SK-N-DZ (cell line): Measurements from ENCODE around the gene THPO.

Source experiments
- DNase-seq: peaks from one replicate; pipeline ENCODE4 v3.0.0-alpha.2; 2015; ENCODE audit warnings: low spot score

THPO gene

GRCh38 chr3:184384856-184385422, 6.9 kb upstream of the THPO start:
- no peak for DNase-seq

- DNase-seq, result no peak
These were observed 6.3 kb upstream of the THPO start for GRCh38 chr3:184384342-184384741.

GRCh38 chr3:184383033-184383740, 5.2 kb upstream of the THPO start:
- no peak for DNase-seq

GRCh38 chr3:184382326-184383032, 4.5 kb upstream of the THPO start:
- DNase-seq, result no peak

GRCh38 chr3:184381261-184382224, 3.5 kb upstream of the THPO start:
- DNase-seq, result no peak

GRCh38 chr3:184380627-184381260, 2.7 kb upstream of the THPO start:
- DNase-seq, result no peak

GRCh38 chr3:184380185-184380626, 2.2 kb upstream of the THPO start:
- DNase-seq, result no peak

GRCh38 chr3:184379358-184380184, 1.6 kb upstream of the THPO start, which contains the start of gene CHRD:
Gene CHRD (plus strand): TSS chr3:184380054. CDS start chr3:184380319, 265 bp downstream.
- no peak for DNase-seq

- no peak for DNase-seq
These were observed 797 bp upstream of the THPO start for GRCh38 chr3:184378651-184379357.

- no peak for DNase-seq
These were observed 633 bp downstream of the THPO start for GRCh38 chr3:184377374-184377773.

- DNase-seq, result no peak
These were observed 2.1 kb downstream of the THPO start for GRCh38 chr3:184375747-184376461.

- DNase-seq, result no peak
These were observed 4.6 kb downstream of the THPO start for GRCh38 chr3:184373422-184373821.

GRCh38 chr3:184372911-184373310, 5.1 kb downstream of the THPO start:
- DNase-seq, result no peak

GRCh38 chr3:184372296-184372821, 5.6 kb downstream of the THPO start:
- no peak for DNase-seq

GRCh38 chr3:184371570-184372018, 6.4 kb downstream of the THPO start:
- DNase-seq, result peak; percentile 85

GRCh38 chr3:184368586-184369183, 9.3 kb downstream of the THPO start:
- no peak for DNase-seq

- DNase-seq, result no peak
These were observed 9.9 kb downstream of the THPO start for GRCh38 chr3:184368116-184368515.
